HG03558 (cell line): ENCODE data around the gene RSBN1L.
"Not testable (repeated sequence)": the region's sequence is repeated elsewhere in the genome, so short reads cannot be mapped to it uniquely, and the experiment has no call there.

ENCODE experiments used
- ATAC-seq: cut with Tn5 transposase; IDR thresholded peaks from one replicate; pipeline ENCODE4 v1.9.1; 2021; ENCODE audit warnings: moderate number of reproducible peaks; ENCODE audit not compliant: unreplicated experiment; ENCODE audit errors: extremely low read depth

The RSBN1L gene

DNA sequence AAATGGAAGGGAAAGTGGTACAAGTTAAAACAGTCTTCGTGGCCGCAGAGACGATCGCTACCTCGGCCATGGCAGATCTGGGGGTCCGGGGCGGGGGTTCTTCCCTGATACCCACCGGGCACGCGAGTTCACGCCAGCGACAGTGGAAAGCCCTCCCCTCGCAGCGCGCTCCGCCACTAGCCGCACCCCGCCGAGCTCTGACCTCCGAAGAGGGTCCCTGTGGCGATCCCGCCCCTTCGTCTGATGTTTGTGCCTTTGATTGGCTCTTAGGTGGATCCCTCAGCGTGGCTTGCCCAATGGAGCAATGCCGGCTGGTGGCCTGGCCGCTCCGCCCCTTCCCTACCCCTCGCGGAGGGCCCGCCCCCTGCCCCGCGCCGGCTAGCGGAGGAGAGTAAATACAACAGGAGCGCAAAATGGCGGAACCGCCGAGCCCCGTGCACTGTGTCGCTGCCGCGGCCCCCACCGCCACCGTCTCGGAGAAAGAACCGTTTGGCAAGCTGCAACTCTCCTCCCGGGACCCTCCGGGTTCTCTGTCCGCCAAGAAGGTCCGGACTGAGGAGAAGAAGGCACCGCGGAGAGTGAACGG lies at the start of gene RSBN1L:
RSBN1L (plus strand) TSS at position 403 of the 586 bp plus-strand sequence; CDS start at position 414, 11 bp downstream.
- ATAC-seq = peak; percentile 89

DNA sequence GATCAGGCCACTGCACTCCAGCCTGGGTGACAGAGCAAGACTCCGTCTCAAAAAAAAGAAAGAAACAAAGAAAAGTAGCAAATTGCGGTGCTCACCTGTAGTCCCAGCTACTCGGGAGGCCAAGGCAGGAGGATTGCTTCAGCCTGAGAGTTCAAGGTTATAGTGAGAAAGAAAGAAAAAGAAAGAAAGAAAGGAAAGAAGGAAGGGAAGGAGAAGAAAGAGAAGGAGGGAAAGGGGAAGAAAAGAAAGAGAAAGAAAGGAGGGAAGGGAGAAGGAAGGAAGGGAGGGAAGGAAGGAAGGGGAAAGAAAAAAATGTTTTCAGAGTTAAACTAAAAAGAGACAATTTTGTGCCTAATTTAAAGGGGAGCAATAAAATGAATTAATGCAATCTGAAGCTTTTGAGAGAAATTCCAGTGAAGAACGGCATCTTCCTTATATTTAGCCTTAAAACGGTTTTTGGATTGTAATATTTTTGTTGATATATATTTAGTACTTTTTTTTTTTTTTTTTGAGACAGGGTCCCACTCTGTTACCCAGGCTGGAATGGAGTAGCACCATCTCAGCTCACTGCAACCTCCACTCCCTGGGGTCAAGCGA lies 47.4 kb upstream of the RSBN1L start:
- no peak for ATAC-seq

DNA sequence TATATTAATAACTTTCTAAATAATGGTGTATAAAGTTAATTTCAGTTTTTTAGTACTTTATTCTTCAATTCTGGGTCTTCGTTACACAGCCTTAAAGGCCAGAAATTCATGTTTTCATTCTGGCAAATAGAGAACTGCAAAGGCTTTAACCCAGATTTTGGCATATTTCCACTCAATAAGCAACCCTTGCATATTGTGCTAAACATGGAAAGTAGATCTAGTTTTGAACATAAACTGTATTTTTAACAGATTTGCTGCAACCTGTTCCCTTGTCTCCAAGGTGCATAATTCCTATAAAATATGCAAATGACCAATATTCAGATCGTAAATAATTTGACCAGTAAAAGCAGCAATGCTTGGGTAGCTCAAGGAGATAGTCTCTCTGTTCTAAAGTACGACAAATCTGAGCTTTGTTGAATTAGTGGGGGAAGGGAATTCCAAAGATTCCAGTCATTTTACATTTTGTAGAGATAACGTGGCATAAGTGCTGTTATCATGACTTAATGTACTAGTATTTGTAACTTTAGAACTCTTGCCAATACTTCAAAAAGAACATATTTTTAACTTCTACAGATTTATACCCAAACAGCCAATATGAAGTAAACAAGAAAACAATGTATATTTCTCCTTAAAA lies 46.4 kb upstream of the RSBN1L start:
- ATAC-seq = no peak

DNA sequence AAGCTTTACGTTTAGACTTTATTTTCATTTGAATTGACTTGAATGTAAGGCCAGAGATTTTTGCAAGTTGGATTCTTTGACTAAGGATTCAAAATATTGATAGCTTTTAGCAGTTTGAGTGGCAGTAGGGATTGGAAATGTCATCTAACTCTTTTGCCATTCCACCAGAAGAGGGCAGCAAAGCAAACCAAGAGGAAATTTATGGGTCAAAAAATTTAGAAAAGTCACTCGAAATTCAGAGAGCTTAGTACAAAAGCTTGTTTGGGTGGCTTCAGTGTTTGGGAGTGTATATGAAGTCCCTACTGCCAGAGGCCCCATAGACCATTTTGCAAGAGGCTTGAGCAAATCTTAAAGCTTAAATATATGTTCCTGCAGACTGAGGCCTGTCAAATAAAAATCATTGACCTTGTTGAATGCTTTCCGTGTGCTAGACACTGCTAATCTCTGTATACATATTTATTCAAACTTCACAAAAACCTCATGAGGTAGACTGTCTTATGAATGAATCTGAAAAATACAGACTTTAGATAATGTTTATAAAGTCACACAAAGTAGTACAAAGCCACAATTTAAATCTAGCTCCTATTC lies 44.6 kb upstream of the RSBN1L start:
- ATAC-seq = no peak

DNA sequence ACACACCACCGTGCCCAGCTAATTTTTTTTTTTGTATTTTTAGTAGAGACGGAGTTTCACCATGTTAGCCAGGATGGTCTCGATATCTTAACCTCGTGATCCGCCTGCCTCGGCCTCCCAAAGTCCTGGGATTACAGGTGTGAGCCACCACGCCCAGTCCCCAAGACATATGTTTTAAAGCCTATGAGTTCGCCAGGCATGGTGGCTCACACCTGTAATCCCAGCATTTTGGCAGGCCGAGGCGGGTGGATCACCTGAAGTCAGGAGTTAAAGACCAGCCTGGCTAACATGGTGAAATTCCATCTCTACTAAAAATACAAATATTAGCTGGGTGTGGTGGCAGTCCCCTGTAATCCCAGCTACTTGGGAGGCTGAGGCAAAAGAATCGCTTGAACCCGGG lies 43.4 kb upstream of the RSBN1L start:
- not testable (repeated sequence) for ATAC-seq

DNA sequence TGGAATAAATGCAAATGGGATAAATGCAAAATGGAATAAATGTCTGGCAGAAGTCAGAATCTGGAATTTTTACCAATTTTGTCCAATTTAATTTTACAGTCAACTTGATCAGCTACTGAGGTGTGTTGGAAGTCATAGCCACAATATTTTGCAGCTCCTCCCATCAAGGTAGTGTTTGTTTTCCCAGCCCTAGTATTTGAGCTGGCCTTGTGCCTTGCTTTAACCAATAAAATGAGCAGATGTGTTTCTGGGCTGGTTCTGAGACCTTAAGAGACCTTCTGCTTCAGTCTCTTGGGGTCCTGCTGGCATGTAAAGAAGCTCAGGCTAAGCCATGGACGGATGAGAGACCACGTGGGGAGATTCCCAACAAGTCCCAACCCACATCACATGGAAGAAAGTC lies 42.7 kb upstream of the RSBN1L start:
- ATAC-seq = no peak

DNA sequence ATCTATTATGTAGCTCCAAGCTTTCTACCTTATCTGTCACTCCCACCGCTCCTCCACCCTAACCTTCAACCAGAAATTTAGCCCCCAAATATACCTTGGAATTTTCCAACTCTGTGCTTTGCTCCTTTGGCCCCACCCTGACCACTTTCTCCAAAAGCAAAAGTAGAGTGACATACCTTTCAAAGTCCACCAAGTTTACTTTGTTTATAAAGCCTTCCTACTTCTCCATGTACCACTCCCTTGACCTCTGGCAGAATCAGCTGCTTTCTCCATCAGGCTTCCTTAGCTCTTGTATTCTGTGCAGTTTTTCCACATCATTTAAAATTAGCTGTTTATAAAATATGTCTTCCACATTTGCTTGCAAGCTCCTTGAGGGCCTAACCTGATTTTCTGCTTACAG lies 40.9 kb upstream of the RSBN1L start:
- ATAC-seq = no peak

DNA sequence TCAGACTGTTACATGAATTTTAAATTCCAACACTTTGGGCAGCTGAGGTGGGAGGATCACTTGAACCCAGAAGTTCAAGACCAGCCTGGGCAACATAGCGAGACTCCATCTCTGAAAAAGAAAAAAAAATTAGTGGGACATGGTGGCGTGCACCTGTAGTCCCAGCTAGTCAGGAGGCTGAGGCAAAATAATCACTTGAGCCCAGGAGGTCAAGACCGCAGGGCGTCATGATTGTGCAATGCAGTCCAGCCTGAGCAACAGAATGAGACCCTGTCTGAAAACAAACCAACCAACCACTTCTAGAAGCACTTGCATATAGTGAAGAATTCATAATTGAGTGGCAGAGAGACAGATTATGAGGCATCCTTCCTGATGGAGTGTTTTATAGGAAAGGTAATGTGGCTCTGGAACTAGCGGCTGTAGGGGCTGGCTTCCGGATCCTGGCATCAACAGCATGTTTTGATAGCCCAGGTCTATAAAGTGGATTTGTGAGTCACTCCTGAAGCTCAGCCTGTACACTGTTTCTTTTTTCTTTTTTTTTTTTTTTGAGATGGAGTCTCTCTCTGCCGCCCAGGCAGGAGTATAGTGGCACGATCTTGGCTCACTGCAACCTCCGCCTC lies 40.3 kb upstream of the RSBN1L start:
- ATAC-seq = no peak

DNA sequence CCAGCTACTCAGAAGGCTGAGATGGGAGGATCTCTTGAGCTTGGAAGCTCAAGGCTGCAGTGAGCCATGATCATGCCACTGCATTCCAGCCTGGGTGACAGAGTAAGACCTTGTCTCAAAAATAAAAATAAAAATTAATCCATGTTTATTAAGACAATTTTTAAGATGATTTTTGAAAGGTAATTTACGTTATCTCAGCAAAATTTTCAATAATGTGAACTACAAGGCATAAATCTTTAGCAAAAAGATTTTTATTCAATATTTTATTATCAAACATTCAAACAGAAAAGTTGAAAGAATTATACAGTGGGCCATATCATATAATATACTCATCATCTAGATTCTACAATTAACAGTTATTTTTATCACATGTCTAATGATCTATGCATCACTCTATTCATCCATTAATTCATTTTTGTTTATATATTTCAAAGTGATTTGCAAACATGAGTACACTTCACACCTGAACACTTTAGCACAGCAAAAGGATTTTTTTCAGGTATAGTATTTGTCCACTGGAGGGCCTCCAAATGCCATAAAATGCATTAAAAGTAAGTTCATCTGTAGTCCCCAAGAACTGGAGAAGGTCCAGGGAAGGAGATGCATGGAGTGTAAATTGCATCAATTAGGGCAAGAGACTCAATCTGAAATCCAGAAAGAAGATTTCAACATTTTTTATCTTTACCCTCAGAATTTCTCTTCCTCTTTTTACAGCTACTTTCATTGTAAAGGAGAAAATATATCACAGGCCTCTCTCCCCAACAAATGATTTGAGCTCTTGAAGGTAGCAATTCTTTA lies 38.6 kb upstream of the RSBN1L start:
- ATAC-seq = no peak

DNA sequence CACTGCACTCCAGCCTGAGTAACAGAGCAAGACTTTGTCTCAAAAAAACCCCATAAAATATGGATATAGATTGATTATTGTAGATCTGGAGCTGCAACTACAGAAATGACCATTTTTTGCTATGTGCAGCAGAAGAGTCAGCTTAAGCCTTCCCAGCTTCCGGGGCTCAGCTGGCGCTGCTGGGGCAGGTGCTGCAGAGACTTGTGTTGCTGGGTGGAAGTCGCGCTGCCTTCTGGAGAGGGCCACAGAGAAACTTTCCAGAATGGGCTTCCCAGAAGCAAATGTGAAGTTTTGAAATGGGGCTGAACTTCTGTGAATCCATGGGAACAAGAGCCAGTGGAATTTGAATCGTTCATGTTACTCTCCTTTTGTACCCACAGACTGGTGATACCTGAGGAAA lies 37.3 kb upstream of the RSBN1L start:
- no peak for ATAC-seq

DNA sequence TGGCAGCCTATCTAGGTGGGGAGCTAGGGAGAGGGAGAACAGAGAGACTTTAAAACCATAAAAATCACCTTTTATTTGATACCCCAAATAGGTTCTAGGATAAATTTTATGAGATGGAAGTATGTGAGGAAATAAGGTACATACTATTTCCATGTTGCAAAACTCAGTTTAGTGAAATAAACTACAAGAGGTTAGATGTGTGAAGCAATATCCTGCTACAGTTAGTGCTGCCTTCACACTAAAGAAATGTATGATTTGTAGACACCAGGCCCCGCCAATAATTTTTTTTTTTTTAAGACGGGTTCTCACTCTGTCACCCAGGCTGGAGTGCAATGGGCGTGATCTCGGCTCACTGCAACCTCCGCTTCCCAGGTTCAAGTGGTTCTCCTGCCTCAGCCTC lies 34.4 kb upstream of the RSBN1L start:
- ATAC-seq = no peak

DNA sequence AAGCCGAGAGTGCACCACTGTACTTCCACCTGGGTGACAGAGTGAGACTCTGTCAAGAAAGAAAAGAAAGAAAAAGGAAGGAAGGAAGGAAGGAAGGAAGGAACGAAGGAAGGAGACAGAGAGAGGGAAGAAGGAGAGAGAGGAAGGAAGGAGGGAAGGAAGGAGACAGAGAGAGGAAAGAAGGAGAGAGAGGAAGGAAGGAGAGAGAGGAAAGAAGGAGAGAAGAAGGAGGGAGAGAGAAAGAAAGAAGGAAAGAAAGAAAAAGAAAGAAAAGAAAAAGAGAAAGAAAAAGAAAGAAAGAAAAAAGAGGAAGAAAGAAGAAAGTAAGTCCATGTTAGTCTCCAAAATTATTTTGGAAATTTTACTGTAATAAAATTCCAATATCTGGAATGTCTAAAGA lies 33.4 kb upstream of the RSBN1L start:
- ATAC-seq = no peak

DNA sequence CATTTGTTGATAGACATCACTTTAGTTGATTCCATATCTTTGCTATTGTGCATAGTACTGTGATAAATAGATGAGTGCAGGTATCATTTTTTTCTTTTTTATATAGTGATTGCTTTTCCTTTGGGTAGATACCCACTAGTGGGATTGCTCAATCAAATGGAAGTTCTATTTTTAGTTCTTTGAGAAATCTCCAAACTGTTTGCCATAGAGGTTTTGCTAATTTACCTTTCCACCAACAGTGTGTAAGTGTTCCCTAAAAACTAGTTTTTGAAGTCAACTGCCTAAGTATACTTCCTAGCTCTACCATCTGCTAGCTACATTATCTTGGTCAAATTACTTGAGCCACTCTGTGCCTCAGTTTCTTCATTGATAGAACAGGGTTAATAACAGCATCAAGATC lies 31.5 kb upstream of the RSBN1L start:
- ATAC-seq = no peak

DNA sequence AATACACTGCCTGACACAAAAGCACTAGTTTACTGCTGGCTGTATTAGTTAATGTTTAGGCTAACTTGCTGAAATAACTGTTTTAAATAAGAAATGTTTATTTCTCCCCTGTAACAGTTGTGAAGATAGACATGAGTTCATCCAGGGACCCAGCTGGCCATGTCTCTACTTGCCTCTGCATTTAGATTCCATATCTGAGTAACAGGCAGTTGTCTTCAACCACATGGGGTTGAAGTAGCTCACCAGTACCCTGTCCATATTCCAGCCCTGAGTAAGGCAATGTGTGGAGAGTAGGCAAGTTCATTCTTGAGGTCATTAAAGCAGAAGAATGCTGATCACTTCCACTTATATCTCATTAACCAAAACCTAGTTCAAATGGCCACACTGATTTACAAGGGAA lies 31.1 kb upstream of the RSBN1L start:
- no peak for ATAC-seq

DNA sequence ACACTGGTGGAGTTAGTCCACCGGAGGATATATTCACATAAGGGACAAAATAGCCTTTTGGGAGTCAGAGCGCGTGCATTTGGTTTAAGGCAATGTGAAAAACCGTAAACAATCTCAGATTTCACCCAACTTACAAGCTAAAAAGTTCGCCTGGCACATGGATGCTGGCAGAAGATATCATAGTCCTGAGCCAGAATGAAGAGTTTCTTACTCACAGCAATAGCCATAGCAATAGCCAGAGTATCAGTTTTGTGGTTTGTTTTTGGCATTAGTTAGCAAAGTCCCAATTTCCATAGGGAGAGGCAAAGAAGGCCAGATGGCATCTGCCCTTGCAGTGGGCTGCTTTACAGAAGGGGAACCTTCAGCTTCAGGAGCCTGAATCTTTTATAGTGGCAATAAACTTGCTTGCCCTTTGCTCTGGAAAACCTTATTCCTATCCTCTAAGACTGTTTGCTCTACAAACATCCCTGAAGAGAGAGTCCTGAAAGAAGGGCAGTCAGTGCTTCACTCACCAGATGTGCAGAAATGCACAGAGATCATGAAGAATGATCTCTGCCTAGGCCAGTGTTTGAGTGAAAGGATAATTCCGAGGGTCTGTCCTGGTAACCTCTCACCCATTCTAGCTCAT lies 28.7 kb upstream of the RSBN1L start:
- no peak for ATAC-seq

DNA sequence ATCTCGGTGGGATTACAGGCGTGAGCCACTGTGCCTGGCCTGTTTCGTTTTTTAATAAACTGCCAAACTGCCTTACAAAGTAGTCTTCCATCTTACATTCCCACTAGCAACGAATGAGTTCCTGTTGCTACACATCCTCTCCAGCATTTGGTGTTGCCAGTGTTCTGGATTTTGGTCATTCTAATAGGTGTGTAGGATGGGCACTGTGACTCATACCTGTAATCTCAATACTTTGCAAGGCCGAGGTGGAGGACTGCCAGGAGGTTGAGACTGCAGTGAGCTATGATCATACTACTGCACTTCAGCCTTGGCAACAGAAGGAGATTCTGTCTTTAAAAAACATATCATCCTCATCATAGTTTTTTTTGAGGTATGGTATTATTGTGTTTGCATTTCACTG lies 21.4 kb upstream of the RSBN1L start:
- ATAC-seq = no peak

DNA sequence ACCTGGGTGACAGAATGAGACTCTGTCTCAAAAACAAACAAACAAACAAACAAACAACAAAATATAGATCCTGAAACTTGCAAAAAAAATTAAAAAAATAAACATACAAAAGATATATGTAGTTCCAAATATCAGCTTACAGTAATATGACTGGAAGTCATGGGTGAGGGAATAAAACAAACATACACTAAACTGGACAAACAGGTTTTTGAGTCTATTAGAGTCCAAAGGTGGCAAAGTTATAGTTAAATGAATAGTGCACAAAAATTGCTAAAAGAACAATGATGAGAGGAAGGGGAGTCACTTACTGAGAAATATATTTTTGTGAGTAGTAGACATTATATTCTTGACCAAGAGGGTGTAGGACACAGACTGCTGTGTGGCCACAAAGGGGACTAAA lies 16.7 kb upstream of the RSBN1L start:
- ATAC-seq = no peak

DNA sequence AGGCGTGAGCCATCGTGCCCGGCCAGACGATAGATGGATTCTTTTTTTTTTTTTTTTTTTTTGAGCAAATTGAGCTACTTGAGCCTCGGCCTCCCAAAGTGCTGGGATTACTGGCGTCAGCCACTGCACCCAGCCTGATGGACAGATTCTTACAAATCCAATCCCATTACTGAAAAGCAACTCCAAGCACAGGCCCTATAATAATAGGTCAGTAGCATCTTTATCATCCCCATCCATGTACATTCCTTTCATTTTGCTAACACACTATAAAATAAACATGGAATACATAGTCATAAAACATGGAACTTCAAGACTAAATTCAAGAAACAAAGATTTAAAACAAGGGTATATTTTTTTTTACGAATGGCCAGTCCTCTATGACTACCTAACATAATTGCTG lies 16.0 kb upstream of the RSBN1L start:
- ATAC-seq = no peak

DNA sequence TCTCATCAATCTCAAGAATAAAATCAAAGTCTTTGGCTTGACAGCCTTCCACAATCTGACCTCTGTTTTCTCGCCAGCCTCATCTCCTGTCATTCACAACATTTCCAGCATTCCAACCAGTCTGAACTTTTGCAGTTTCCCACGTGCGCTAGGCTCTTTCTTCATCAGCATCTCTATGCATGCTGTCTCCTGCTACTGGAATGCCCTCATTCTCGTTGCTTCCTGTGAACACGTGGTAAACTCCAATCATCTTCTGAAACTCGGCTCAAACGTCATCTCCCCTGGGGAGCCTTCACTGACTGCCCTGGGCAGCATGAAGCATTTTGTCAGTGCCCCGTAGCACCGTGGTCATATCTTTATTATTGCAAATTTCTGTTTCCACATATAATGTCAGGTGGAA lies 12.2 kb upstream of the RSBN1L start:
- ATAC-seq = no peak

DNA sequence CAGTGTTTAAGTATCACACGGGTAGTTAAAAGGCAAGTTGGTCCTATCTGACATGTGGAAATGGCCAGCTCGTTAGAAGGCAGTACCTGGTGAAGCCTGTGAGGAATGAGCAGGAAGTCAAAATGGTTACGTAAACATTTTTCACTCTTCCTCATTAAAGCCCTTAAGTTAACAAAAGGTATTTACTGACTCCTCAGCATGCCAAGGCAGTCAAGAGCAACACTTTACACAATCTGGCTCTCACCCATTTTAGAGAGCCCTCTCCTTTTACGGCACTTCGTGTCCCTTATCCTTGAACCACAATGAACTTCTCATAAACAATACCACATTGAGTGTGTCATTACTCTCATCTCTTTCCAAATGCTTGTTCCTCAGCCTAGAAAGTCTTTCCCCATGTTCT lies 11.0 kb upstream of the RSBN1L start:
- no peak for ATAC-seq
